ENCODE results near the gene MZT2A. TPM values are rescaled to one million over a fixed set of nuclear protein-coding genes. Genes with fewer than 3 reads are reported as not detected.

MZT2A gene
- total RNA-seq, 3 donors from 2014 or later = 47.5 to 75.3 (median 60.4) TPM

Small RNA genes lying within 50 kb of the gene (microRNA-seq; reads per million reads assigned to microRNA genes)
- not detected for gene MIR4784

Other genes starting within 250 kb of the MZT2A start
- 1 to 10 TPM; 1.0 to 4.3 (median 1.8) TPM for gene RAB6D, start 128.2 kb downstream of the MZT2A start, total RNA-seq
- gene TUBA3D, start 16.3 kb downstream of the MZT2A start, total RNA-seq = not detected
- gene CCDC74A, start 35.5 kb upstream of the MZT2A start, total RNA-seq = 1 to 10 TPM; 1.4 to 3.7 (median 2.2) TPM

Data from mucosa of descending colon (tissue), 3 donors.